GM23248 (cell line): Measurements from ENCODE around the gene SBF2.

Experiments
- EZH2 ChIP-seq: fragments of 200-600 bp; sonication (generic); IDR thresholded peaks from 2 replicates; pipeline ENCODE4 v1.6.1; 2018; ENCODE audit warnings: antibody characterized with exemption, mild to moderate bottlenecking; ENCODE audit not compliant: insufficient read depth, poor library complexity, severe bottlenecking
- EZH2phosphoT487 ChIP-seq: fragments of 200-600 bp; sonication (generic); IDR thresholded peaks from 2 replicates; pipeline ENCODE4 v1.6.1; 2018; ENCODE audit warnings: antibody characterized with exemption, moderate library complexity, mild to moderate bottlenecking, low read depth; ENCODE audit not compliant: insufficient read depth

GRCh38 chr11:9738707-9739106, 555.3 kb downstream of the SBF2 start:
- no peak for TF ChIP-seq EZH2
- no peak for TF ChIP-seq EZH2phosphoT487
